Esophagus squamous epithelium (tissue), 4 donors: Measurements from ENCODE around the gene OR10AD1.

Experiments used
- POLR2A ChIP-seq, 4 donors: fragments of 450-650 bp; IDR thresholded peaks; one replicate each; pipeline ENCODE4 v1.6.1; 2017; ENCODE audit warnings: antibody characterized with exemption in 4 of 4, mild to moderate bottlenecking in 4 of 4, moderate library complexity in 3 of 4
- TF ChIP-seq, protein P1 (sequence below), 6 experiments: fragments of 450-650 bp in 4 of 6; fragments of 200-600 bp in 2 of 6; sonication (generic) in 2 of 6; IDR thresholded peaks; one replicate each; pipeline ENCODE4 v1.5.1; 2016 to 2019; ENCODE audit warnings: antibody characterized with exemption in 6 of 6, mild to moderate bottlenecking in 4 of 6, moderate library complexity in 4 of 6

DNA sequence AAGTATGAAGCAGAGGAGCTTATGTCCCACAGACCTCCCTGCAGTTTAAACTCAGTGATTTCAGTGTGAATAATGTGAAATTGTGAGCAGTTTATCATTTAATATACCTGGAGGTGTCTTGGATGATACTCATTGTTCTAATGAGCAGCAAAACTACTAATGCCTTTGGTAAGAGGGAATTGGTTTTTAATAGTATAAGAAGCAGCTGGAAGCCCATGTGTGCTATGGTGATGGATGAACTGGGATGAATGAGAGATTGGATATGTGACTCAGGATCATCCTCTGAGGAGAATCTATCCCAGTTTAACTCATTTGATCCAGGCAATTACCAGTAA lies 26.7 kb downstream of the OR10AD1 start:
- TF ChIP-seq, protein P1, sequence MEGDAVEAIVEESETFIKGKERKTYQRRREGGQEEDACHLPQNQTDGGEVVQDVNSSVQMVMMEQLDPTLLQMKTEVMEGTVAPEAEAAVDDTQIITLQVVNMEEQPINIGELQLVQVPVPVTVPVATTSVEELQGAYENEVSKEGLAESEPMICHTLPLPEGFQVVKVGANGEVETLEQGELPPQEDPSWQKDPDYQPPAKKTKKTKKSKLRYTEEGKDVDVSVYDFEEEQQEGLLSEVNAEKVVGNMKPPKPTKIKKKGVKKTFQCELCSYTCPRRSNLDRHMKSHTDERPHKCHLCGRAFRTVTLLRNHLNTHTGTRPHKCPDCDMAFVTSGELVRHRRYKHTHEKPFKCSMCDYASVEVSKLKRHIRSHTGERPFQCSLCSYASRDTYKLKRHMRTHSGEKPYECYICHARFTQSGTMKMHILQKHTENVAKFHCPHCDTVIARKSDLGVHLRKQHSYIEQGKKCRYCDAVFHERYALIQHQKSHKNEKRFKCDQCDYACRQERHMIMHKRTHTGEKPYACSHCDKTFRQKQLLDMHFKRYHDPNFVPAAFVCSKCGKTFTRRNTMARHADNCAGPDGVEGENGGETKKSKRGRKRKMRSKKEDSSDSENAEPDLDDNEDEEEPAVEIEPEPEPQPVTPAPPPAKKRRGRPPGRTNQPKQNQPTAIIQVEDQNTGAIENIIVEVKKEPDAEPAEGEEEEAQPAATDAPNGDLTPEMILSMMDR (IDR thresholded peaks at IDR 0.05): no peak
- TF ChIP-seq POLR2A (IDR thresholded peaks at IDR 0.05): no peak
